Vagina (tissue), 2 donors: ENCODE results near the gene KDM4B. TPM values are rescaled to one million over a fixed set of nuclear protein-coding genes. Genes with fewer than 3 reads are reported as not detected.

Source experiments
- DNase-seq, 2 donors: peaks; one replicate each; pipeline ENCODE4 v3.0.0-alpha.2; 2017; ENCODE audit errors: extremely low spot score in 2 of 2
- H3K27ac ChIP-seq: fragments of 200-600 bp; sonication (generic); one replicate; pipeline ENCODE4 v1.5.1; 2019
- H3K27me3 ChIP-seq: fragments of 200-600 bp; sonication (generic); one replicate; pipeline ENCODE4 v1.5.1; 2019
- H3K36me3 ChIP-seq, 2 donors: fragments of 200-600 bp; sonication (generic); one replicate each; pipeline ENCODE4 v1.5.1; 2017 to 2019
- H3K4me1 ChIP-seq: fragments of 200-600 bp; sonication (generic); one replicate; pipeline ENCODE4 v1.5.1; 2019
- H3K4me3 ChIP-seq, 2 donors: fragments of 200-600 bp; sonication (generic); 1 replicate in 1 of 2; 2 replicates in 1 of 2; pipeline ENCODE4 v1.5.1; 2016 to 2019
- H3K9me3 ChIP-seq: fragments of 200-600 bp; sonication (generic); one replicate; pipeline ENCODE4 v1.5.1; 2019
- CTCF ChIP-seq, 3 experiments: fragments of 450-650 bp in 2 of 3; fragments of 200-600 bp in 1 of 3; sonication (generic) in 1 of 3; IDR thresholded peaks; one replicate each; pipeline ENCODE4 v1.5.1; 2017 to 2019; ENCODE audit warnings: antibody characterized with exemption in 3 of 3, mild to moderate bottlenecking in 2 of 3, moderate library complexity in 2 of 3
- POLR2A ChIP-seq, 2 donors: fragments of 450-650 bp; IDR thresholded peaks; one replicate each; pipeline ENCODE4 v1.6.1; 2017; ENCODE audit warnings: antibody characterized with exemption in 2 of 2, mild to moderate bottlenecking in 2 of 2, moderate library complexity in 2 of 2
- POLR2AphosphoS5 ChIP-seq, 2 donors: sonication (generic); formaldehyde crosslinking; IDR thresholded peaks; one replicate each; pipeline ENCODE4 v1.9.0; 2017; ENCODE audit warnings: antibody characterized with exemption in 2 of 2, mild to moderate bottlenecking in 2 of 2, low read depth in 1 of 2; ENCODE audit not compliant: insufficient read depth in 1 of 2
- intact Hi-C: fragments of 100-400 bp; cut with DNase I; formaldehyde crosslinking; loops from one replicate; pipeline ENCODE4 v1.15.1; 2023
- total RNA-seq: library from RNA; depleted of rRNA; stranded (reverse); fragments of >200 nt; gene quantifications from one replicate; pipeline ENCODE4 v1.2.3, GENCODE V29; 2016

Gene KDM4B
- total RNA-seq, 1 donor from 2014 or later: 59.7 TPM

GRCh38 chr19:5153601-5154128, 184.8 kb downstream of the KDM4B start:
- intact Hi-C loops: loop anchor here (5.0 kb wide), 1 partner anchor 106 kb away; no protein-coding TSS in a partner anchor
- no peaks in the 10 kb centered on the region for H3K27me3 ChIP-seq
- no peak for DNase-seq
- H3K4me3 ChIP-seq: no peak overlapping the region
- no peak for TF ChIP-seq POLR2A (IDR thresholded peaks at IDR 0.05)
- no peak for TF ChIP-seq POLR2AphosphoS5 (IDR thresholded peaks at IDR 0.05; ENCODE audit: insufficient read depth in 1 of 2, low read depth in 1 of 2)
- no peak for TF ChIP-seq CTCF (IDR thresholded peaks at IDR 0.05)
- peaks cover 7% of the 10 kb centered on the region for H3K9me3 ChIP-seq
- no peak overlapping the region for H3K27ac ChIP-seq
- H3K36me3 ChIP-seq: peaks cover 0 to 18% of the 10 kb centered on the region in 2 donors
- H3K4me1 ChIP-seq: peaks cover 14% of the 10 kb centered on the region

GRCh38 chr19:5154129-5154798, 185.4 kb downstream of the KDM4B start:
- Histone ChIP-seq H3K27me3 (no peaks in the 10 kb centered on the region), H3K9me3 (peaks cover 7% of the 10 kb centered on the region), H3K4me1 (peaks cover 14% of the 10 kb centered on the region), H3K4me3 (no peak overlapping the region), H3K27ac (no peak overlapping the region), H3K36me3 (peaks cover 0 to 14% of the 10 kb centered on the region in 2 donors)
- no peak for TF ChIP-seq CTCF (IDR thresholded peaks at IDR 0.05)
- TF ChIP-seq POLR2A (IDR thresholded peaks at IDR 0.05): no peak
- no peak for TF ChIP-seq POLR2AphosphoS5 (IDR thresholded peaks at IDR 0.05; ENCODE audit: insufficient read depth in 1 of 2, low read depth in 1 of 2)
- intact Hi-C loops: loop anchor here (5.0 kb wide), 1 partner anchor 107 kb away; no protein-coding TSS in a partner anchor
- no peak for DNase-seq

- H3K27ac ChIP-seq: no peak overlapping the region
- peaks cover 7% of the 10 kb centered on the region for H3K9me3 ChIP-seq
- H3K36me3 ChIP-seq: peaks cover 0 to 11% of the 10 kb centered on the region in 2 donors
- intact Hi-C loops: loop anchor here (5.0 kb wide), 1 partner anchor 108 kb away; no protein-coding TSS in a partner anchor
- TF ChIP-seq POLR2AphosphoS5 (IDR thresholded peaks at IDR 0.05; ENCODE audit: insufficient read depth in 1 of 2, low read depth in 1 of 2): no peak
- no peak for TF ChIP-seq CTCF (IDR thresholded peaks at IDR 0.05)
- TF ChIP-seq POLR2A (IDR thresholded peaks at IDR 0.05): no peak
- peaks cover 14% of the 10 kb centered on the region for H3K4me1 ChIP-seq
- no peak overlapping the region for H3K4me3 ChIP-seq
- no peak for DNase-seq
- no peaks in the 10 kb centered on the region for H3K27me3 ChIP-seq
Measured at GRCh38 chr19:5154799-5155426, 186.0 kb downstream of the KDM4B start.

- no peaks in the 10 kb centered on the region for H3K27me3 ChIP-seq
- no peak for TF ChIP-seq CTCF (IDR thresholded peaks at IDR 0.05)
- no peak for TF ChIP-seq POLR2AphosphoS5 (IDR thresholded peaks at IDR 0.05; ENCODE audit: insufficient read depth in 1 of 2, low read depth in 1 of 2)
- no peak for TF ChIP-seq POLR2A (IDR thresholded peaks at IDR 0.05)
- H3K4me3 ChIP-seq: no peak overlapping the region
- H3K36me3 ChIP-seq: peaks cover 0 to 6% of the 10 kb centered on the region in 2 donors
- peaks cover 7% of the 10 kb centered on the region for H3K9me3 ChIP-seq
- H3K4me1 ChIP-seq: peaks cover 14% of the 10 kb centered on the region
- no peak for DNase-seq
- intact Hi-C loops: no loop called here
- no peak overlapping the region for H3K27ac ChIP-seq
Measured at GRCh38 chr19:5155586-5156210, 186.8 kb downstream of the KDM4B start.
